H9 (cell line): ENCODE measurements around the gene MAPKAPK2. TPM values are rescaled to one million over a fixed set of nuclear protein-coding genes. Genes with fewer than 3 reads are reported as not detected.

Experiments used
- DNase-seq: peaks from one replicate; pipeline ENCODE4 v3.0.0-alpha.2; 2017
- H2AFZ ChIP-seq: one replicate; pipeline ENCODE4 v1.6.1; 2013; ENCODE audit warnings: mild to moderate bottlenecking, low read length, control low read depth, moderate library complexity
- H2AK5ac ChIP-seq: 2 replicates; pipeline ENCODE4 v1.6.1; 2013; ENCODE audit warnings: low read length, control low read depth, mixed read lengths; ENCODE audit not compliant: insufficient read length
- H2BK120ac ChIP-seq: one replicate; pipeline ENCODE4 v1.6.1; 2013; ENCODE audit warnings: low read depth, mild to moderate bottlenecking, low read length, control low read depth, inconsistent platforms; ENCODE audit not compliant: poor library complexity, severe bottlenecking
- H2BK12ac ChIP-seq: 2 replicates; pipeline ENCODE4 v1.6.1; 2013; ENCODE audit warnings: low read length, control low read depth, mixed read lengths, low read depth; ENCODE audit not compliant: insufficient read length
- H2BK15ac ChIP-seq: 2 replicates; pipeline ENCODE4 v1.6.1; 2013; ENCODE audit warnings: low read depth, low read length, control low read depth
- H2BK20ac ChIP-seq: one replicate; pipeline ENCODE4 v1.6.1; 2013; ENCODE audit warnings: low read depth, mild to moderate bottlenecking, low read length, control low read depth, inconsistent platforms; ENCODE audit not compliant: poor library complexity, severe bottlenecking
- H2BK5ac ChIP-seq: 2 replicates; pipeline ENCODE4 v1.6.1; 2013; ENCODE audit warnings: low read length, control low read depth, mixed read lengths; ENCODE audit not compliant: insufficient read length
- H3K14ac ChIP-seq: 2 replicates; pipeline ENCODE4 v1.6.1; 2013; ENCODE audit warnings: low read length, control low read depth; ENCODE audit not compliant: insufficient read depth
- H3K18ac ChIP-seq: 2 replicates; pipeline ENCODE4 v1.6.1; 2013; ENCODE audit warnings: low read depth, mild to moderate bottlenecking, mixed read lengths, low read length, control low read depth; ENCODE audit not compliant: insufficient read length
- H3K23ac ChIP-seq: 2 replicates; pipeline ENCODE4 v1.6.1; 2013; ENCODE audit warnings: low read length, control low read depth, mixed read lengths, low read depth; ENCODE audit not compliant: insufficient read length
- H3K23me2 ChIP-seq: 2 replicates; pipeline ENCODE4 v1.6.1; 2013; ENCODE audit warnings: low read depth, mild to moderate bottlenecking, mixed read lengths, low read length, control low read depth; ENCODE audit not compliant: insufficient read length, poor library complexity, severe bottlenecking
- H3K27ac ChIP-seq: 2 replicates; pipeline ENCODE4 v1.5.1; 2013; ENCODE audit warnings: low read length, control low read depth, mixed read lengths, low read depth; ENCODE audit not compliant: insufficient read length
- H3K27me3 ChIP-seq: 2 replicates; pipeline ENCODE4 v1.6.1; 2013; ENCODE audit warnings: low read length, control low read depth, inconsistent platforms; ENCODE audit not compliant: insufficient read depth
- H3K4ac ChIP-seq: 2 replicates; pipeline ENCODE4 v1.6.1; 2013; ENCODE audit warnings: low read depth, mild to moderate bottlenecking, control low read depth, inconsistent platforms, low read length, moderate library complexity
- H3K4me1 ChIP-seq: 2 replicates; pipeline ENCODE4 v1.6.1; 2013; ENCODE audit warnings: low read length, control low read depth, inconsistent platforms; ENCODE audit not compliant: insufficient read depth
- H3K4me2 ChIP-seq: 2 replicates; pipeline ENCODE4 v1.6.1; 2013; ENCODE audit warnings: low read length, control low read depth, mixed read lengths; ENCODE audit not compliant: insufficient read length, insufficient read depth
- H3K56ac ChIP-seq: 2 replicates; pipeline ENCODE4 v1.6.1; 2013; ENCODE audit warnings: low read depth, mild to moderate bottlenecking, mixed read lengths, low read length, control low read depth; ENCODE audit not compliant: insufficient read length
- H3K79me1 ChIP-seq: 2 replicates; pipeline ENCODE4 v1.6.1; 2013; ENCODE audit warnings: low read depth, mild to moderate bottlenecking, moderate library complexity, low read length, control low read depth, inconsistent platforms; ENCODE audit not compliant: insufficient read depth, poor library complexity, severe bottlenecking
- H3K79me2 ChIP-seq: 2 replicates; pipeline ENCODE4 v1.6.1; 2013; ENCODE audit warnings: low read length, control low read depth, inconsistent platforms; ENCODE audit not compliant: insufficient read depth
- H3K9ac ChIP-seq: 2 replicates; pipeline ENCODE4 v1.6.1; 2013; ENCODE audit warnings: low read length, control low read depth, mixed read lengths; ENCODE audit not compliant: insufficient read length; ENCODE audit errors: extremely low read depth
- H3K9me3 ChIP-seq: one replicate; pipeline ENCODE4 v1.6.1; 2013; ENCODE audit warnings: low read depth, low read length, inconsistent platforms; ENCODE audit not compliant: control insufficient read depth
- H3T11ph ChIP-seq: one replicate; pipeline ENCODE4 v1.6.1; 2013; ENCODE audit warnings: mild to moderate bottlenecking, low read length, control low read depth, inconsistent platforms
- H4K20me1 ChIP-seq: one replicate; pipeline ENCODE4 v1.6.1; 2013; ENCODE audit not compliant: control insufficient read depth, insufficient read length, insufficient read depth
- H4K5ac ChIP-seq: 2 replicates; pipeline ENCODE4 v1.6.1; 2013; ENCODE audit warnings: low read depth, mild to moderate bottlenecking, mixed read lengths, low read length, control low read depth; ENCODE audit not compliant: insufficient read length
- H4K8ac ChIP-seq: replicated peaks from 2 replicates; pipeline ENCODE4 v1.6.1; 2013; ENCODE audit warnings: low read length, control low read depth, mixed read lengths, low read depth; ENCODE audit not compliant: insufficient read length
- H4K91ac ChIP-seq: 2 replicates; pipeline ENCODE4 v1.6.1; 2013; ENCODE audit warnings: low read depth, mild to moderate bottlenecking, moderate library complexity, mixed read lengths, low read length, control low read depth; ENCODE audit not compliant: insufficient read length
- H3K27ac Mint-ChIP-seq, 3 experiments: 2 replicates in 2 of 3; 3 replicates in 1 of 3; pipeline ENCODE4 v1.8.0; 2020 to 2021; ENCODE audit warnings: mixed read lengths in 3 of 3, mild to moderate bottlenecking in 1 of 3, moderate library complexity in 1 of 3
- H3K27me3 Mint-ChIP-seq: 2 replicates; pipeline ENCODE4 v1.8.0; 2021; ENCODE audit warnings: low read depth, mild to moderate bottlenecking, moderate library complexity, mixed read lengths
- H3K36me3 Mint-ChIP-seq, 3 experiments: 2 replicates in 2 of 3; 3 replicates in 1 of 3; pipeline ENCODE4 v1.8.0; 2020 to 2021; ENCODE audit warnings: low read depth in 3 of 3, mixed read lengths in 3 of 3; ENCODE audit not compliant: insufficient read depth in 1 of 3
- H3K4me1 Mint-ChIP-seq, 2 experiments: 2 replicates each; pipeline ENCODE4 v1.8.0; 2020; ENCODE audit warnings: mixed read lengths in 2 of 2
- H3K4me3 Mint-ChIP-seq, 2 experiments: 2 replicates in 1 of 2; 3 replicates in 1 of 2; pipeline ENCODE4 v1.8.0; 2020 to 2021; ENCODE audit warnings: mild to moderate bottlenecking in 2 of 2, mixed read lengths in 2 of 2, moderate library complexity in 1 of 2
- H3K9me3 Mint-ChIP-seq, 2 experiments: 2 replicates in 1 of 2; 3 replicates in 1 of 2; pipeline ENCODE4 v1.8.0; 2020; ENCODE audit warnings: mild to moderate bottlenecking in 2 of 2, mixed read lengths in 2 of 2, moderate library complexity in 1 of 2
- CTCF ChIP-seq: fragments of 200-600 bp; sonication (generic); conservative IDR thresholded peaks from 3 replicates; pipeline ENCODE4 v1.8.0; 2021; ENCODE audit warnings: antibody characterized with exemption, mild to moderate bottlenecking
- WGBS: extraction: QIAGEN DNeasy Blood & Tissue Kit; methylation state at CpG from one replicate; pipeline ENCODE4 v1.1.7; 2013; ENCODE audit warnings: missing lambda C conversion rate, low lambda C conversion rate, mixed read lengths; ENCODE audit not compliant: insufficient read length; ENCODE audit errors: extremely low coverage; 5-methylcytosine and 5-hydroxymethylcytosine counted together
- total RNA-seq: library from RNA; stranded (reverse); gene quantifications from 2 replicates; pipeline ENCODE4 v1.2.1, GENCODE V29; 2021

MAPKAPK2 gene
- total RNA-seq, 1 experiment from 2014 or later = 50.1 TPM

- Histone ChIP-seq H4K91ac (no peak overlapping the region), H2BK12ac (no peak overlapping the region), H3K23ac (no peak overlapping the region), H3K4me2 (no peak overlapping the region), H4K8ac (no peak overlapping the region), H3K4me1 (no peaks in the 10 kb centered on the region; the same call in 1 of the 2 replicates), H3T11ph (no peak overlapping the region), H3K14ac (no peak overlapping the region), H3K9me3 (no peaks in the 10 kb centered on the region), H3K23me2 (no peaks in the 10 kb centered on the region), H4K20me1 (no peaks in the 10 kb centered on the region), H4K5ac (no peak overlapping the region), H3K79me2 (peaks cover 2% of the 10 kb centered on the region; the same call in 1 of the 2 replicates), H2AFZ (no peak overlapping the region), H3K27me3 (no peaks in the 10 kb centered on the region), H2BK20ac (no peak overlapping the region), H3K27ac (no peak overlapping the region), H3K4ac (no peak overlapping the region), H2BK5ac (no peak overlapping the region), H3K9ac (no peak overlapping the region), H2BK120ac (no peak overlapping the region), H3K79me1 (peaks cover 9% of the 10 kb centered on the region), H3K56ac (no peak overlapping the region), H2BK15ac (no peak overlapping the region), H3K18ac (no peak overlapping the region), H2AK5ac (no peak overlapping the region)
- H3K4me1 Mint-ChIP-seq = peaks cover 6 to 9% of the 10 kb centered on the region in 2 experiments
- H3K27me3 Mint-ChIP-seq = no peaks in the 10 kb centered on the region
- no peaks in the 10 kb centered on the region for H3K9me3 Mint-ChIP-seq
- no peak overlapping the region for H3K4me3 Mint-ChIP-seq
- TF ChIP-seq CTCF = no peak
- no CpG with 5 or more reads among the region's 4 CpGs for WGBS
- H3K27ac Mint-ChIP-seq = no peak overlapping the region
- H3K36me3 Mint-ChIP-seq = no peaks in the 10 kb centered on the region
- no peak for DNase-seq
Measured at GRCh38 chr1:206715120-206715519, 30.4 kb downstream of the MAPKAPK2 start.
